Subcutaneous adipose tissue (tissue), 4 donors: ENCODE data around the gene NFIX. TPM values are rescaled to one million over a fixed set of nuclear protein-coding genes. Genes with fewer than 3 reads are reported as not detected.

ENCODE experiments used
- CTCF ChIP-seq: fragments of 450-650 bp; IDR thresholded peaks from one replicate; pipeline ENCODE4 v1.5.1; 2016; ENCODE audit warnings: low read depth, mild to moderate bottlenecking, control low read depth, antibody characterized with exemption, moderate library complexity
- total RNA-seq, 4 donors: library from RNA; depleted of rRNA; stranded (reverse); fragments of >200 nt; gene quantifications; one replicate each; pipeline ENCODE4 v1.1.0, GENCODE V29; 2016

NFIX gene
- total RNA-seq, 4 donors from 2014 or later: 32.8 to 102 (median 47.0) TPM

GRCh38 chr19:12990431-12990830 lies 4.8 kb upstream of the NFIX start:
- no peak for TF ChIP-seq CTCF

- TF ChIP-seq CTCF: no peak
These were observed 4.4 kb upstream of the NFIX start for GRCh38 chr19:12990853-12991252.

- TF ChIP-seq CTCF: no peak
These were observed 4.0 kb upstream of the NFIX start for GRCh38 chr19:12991296-12991695.

GRCh38 chr19:12992729-12993128 lies 2.5 kb upstream of the NFIX start:
- TF ChIP-seq CTCF: no peak

GRCh38 chr19:12993562-12993961 lies 1.7 kb upstream of the NFIX start:
- no peak for TF ChIP-seq CTCF

- TF ChIP-seq CTCF: no peak
These were observed 526 bp downstream of the NFIX start for GRCh38 chr19:12995596-12996405.

- TF ChIP-seq CTCF: no peak
These were observed 1.3 kb downstream of the NFIX start for GRCh38 chr19:12996406-12997094.
